HG03045 (cell line): Measurements from ENCODE around the gene ELMO1.
A peak's percentile ranks its signal among the peaks of the same experiment; 100 is the strongest.

ENCODE experiments used
- ATAC-seq: cut with Tn5 transposase; IDR thresholded peaks from one replicate; pipeline ENCODE4 v1.9.1; 2021; ENCODE audit warnings: mild to moderate bottlenecking, moderate library complexity; ENCODE audit not compliant: unreplicated experiment

ELMO1 gene

DNA sequence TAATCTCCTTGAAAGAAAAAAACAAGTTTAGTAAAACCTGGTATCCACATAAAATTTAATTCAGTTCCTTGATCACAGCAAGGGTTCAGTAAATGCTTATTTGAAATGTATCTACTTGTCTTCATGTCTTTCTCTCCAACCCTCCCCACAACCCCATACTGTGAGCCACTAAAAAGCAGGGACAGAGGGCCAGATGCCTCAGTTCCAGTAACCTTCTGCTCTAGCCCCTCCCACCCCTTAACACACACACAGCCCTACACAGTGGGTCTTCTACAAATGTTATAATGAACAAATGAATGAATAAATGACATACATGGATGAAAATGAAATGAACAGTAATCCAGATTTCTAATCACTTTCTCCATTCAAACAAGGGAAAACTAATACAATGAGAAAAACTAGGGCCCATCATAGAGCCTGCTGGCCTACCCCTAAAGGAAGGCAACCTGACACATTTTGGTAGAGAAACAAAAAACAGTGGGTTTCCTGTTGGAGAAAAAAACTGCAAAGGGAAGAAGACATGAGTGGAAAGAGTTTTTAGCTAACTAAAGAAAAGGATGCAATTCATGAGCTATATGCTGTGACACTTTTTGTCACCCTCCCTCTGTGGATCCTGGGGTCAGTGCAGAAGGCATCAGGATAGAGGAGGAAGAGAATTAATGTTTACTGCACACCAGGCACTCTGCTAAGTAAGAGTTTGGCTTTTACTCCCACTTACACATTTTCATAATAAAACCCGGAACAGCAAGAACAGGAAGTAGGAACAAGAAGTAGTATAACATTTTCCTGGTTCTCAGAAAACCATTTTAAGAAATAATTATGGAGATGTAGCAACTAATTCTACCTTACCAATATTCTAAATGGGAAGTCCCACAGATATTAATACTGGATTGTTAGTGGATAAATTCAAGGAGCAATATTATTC, 38.1 kb downstream of the ELMO1 start:
- no peak for ATAC-seq

DNA sequence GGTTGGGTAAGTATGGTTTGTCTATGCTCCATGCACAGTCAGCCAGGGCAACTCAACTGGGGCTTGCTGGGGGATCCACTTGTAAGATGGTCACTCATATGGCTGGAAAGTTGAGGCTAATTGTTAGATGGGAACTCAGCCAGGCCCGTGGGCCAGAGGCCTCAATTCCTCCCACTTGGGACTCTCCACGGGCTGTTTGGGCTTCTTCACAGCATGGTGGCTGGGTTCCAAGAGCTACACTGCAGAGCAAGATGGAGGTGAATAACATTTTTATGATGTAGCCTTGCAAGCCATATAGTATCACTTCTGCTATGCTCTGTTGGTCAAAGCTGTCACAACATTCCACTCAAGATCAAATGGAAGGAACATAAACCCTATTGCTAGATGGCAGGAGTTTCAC, 39.2 kb downstream of the ELMO1 start:
- no peak for ATAC-seq

DNA sequence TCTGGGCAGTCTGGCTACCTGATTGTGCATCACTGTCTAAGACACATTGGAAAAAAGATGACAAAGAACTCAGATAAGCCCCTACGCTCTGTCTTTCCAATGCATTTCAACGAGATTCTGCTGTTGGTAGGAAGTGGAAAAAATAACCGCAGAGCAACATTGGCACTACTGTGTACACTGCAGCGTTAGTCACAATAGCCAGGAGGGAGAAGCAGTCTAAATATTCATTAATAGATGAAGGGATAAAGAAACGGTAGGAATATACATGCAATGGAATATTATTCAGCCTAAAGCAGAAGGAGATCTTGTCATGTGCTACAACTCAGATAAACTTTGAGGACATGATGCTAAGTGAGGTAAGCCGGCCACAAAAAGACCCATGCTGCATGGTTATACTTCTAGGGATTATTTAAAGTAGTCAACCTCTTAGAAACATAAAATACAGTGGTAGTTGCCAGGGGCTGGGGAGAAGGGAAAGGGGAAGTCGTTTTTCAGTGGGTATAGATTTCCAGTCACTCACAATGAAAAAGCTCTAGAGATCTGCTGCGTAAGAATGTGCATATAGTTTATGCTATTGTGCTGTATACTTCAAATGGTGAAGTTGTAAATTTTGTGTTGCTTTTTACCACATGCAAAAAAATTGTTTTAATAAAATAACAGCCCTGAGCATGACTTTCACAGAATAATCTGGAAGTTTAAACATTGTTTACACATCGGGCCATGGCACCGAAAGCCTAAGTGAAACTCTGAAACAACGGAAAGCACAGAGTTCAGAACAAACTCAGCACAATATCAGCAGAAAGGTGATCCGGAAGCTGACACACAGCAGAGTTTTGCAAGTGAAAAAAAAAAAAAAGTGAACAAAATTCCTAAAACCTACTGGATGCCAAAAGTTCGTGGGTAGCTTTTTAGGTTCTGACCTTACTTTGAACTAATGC, 40.1 kb downstream of the ELMO1 start:
- ATAC-seq, result peak; percentile 45

DNA sequence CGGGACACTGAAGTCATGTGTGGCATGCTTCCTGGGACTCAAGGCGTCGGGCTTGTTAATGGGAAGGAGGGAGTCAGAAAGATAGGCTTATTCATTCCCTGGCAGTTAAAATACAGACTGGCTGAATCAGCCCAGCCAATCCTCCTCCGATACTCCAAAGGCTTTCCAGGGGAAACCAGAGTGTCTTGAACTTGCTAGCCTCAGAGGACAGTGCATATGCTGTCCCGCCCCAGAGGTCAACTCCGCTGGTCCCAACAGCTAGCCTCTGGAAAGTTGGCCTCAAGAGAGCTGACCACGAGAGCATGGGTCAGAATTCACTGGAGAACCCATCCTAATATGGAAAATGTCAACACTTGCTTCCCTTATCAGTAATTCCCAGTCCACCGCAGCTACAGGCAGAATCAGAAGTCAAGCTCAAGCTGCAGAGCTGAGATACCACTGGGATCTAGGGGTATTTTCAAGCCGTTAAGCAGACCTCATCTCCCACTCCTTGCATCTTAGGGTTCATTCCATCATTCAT, 43.0 kb downstream of the ELMO1 start:
- no peak for ATAC-seq

DNA sequence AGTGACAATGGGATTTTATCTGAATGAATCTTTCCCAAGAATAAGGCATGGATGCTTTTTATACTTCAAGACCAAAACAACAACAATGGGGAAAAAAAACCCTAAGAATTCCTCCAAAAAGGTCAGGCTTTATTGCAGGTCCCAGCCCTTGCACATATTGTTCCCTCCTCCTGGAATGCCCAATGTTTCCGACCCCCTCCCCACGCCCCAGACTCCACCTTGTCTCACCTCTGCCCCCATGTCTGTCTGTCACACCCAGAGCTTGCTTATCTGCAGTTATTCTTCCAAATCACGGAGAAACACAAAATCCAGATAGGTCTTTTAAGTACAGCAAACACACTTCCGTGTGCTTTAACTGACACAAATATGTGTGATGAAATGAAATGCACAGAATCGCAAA, 43.5 kb downstream of the ELMO1 start:
- ATAC-seq, result no peak

DNA sequence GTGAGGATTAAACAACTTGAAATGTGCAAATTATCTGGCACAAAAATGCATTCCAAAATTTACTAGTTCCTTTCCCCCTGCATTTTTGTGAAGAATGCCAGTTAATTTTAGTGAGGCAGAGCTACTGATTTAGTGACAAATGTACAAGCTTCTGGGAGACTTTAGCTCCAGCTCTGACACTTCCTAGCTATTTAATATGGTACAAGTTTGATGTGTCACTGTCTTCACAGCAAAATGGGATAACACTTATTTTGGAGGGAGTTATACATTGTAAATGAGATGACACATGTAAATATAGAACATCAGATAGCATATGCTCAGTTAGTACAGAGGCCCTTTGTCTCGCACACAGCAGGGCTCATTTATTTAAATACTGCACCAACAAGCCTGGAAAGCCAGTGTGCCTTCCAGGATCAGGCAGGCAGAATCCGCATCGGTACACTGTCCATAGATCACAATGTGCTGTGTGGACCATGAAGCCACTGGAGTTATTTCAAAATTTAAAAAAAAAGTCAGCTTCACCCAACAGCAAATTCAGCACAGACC, 48.7 kb downstream of the ELMO1 start:
- no peak for ATAC-seq

DNA sequence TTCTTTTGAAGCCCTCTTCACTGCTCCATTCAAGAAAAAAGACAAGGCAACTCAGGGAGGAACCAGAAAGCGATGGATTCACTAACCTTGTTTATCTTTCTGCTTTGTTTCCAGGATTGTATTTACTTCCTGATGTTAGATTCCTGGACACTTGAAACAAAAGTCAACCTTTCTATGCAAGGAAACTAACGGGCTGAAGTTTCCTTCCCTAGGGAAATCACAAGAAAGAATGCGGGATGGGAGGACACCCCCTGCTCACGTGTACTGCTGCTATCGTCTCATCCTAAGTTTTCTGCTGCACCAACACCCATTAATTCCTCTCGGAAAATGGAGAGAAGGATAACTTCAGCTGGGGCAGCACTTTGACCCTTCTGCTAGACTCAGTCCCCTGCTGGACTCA, 50.3 kb downstream of the ELMO1 start:
- ATAC-seq, result no peak

DNA sequence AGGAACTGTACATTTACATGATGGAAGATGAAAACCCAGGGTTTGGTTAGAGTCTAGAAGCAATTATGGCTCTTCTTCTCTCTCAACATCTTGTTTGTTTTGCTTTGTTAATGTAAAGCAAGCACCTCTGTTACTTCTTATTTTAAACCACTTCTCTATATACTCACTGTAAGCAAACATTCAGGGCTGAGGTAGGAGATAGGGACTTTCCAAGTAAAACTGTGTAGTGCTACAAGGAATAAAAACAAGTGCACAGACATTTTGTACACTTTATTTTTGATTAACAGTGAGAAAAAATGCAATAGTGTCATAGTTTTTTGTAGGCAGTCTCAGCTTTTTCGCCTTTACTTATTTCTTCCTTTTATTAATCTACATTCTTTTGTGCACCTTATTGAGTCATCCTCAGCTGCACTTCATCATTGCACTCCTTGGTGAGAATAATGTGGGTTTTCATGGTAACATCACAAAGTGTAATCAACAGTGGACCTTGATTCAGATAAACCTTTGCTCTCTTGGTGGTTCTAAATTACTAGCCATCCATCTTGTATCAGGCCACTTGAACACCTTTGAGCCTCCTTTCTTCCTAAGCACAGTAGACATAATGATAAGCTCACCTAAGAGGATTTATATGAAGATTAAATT, 52.9 kb downstream of the ELMO1 start:
- no peak for ATAC-seq

DNA sequence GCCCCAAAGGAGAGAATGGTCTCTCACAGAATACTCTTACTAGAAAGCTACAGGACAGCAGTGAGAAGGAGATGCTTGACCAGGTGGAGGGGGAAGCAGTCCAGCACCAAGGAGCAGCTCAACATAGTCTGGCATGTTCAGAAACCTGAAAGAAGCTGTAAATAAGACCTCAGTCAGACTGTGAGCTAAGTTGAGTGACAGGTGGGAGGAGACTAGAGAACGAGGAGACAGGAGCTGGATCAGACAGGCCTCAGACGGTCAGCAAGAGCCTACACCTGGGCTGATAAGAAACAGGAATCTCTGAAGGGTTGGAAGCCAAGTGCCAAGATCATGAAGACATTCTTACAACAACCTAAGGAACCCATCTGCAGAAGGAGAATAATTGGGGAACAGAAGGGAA, 54.5 kb downstream of the ELMO1 start:
- peak; percentile 82 for ATAC-seq

DNA sequence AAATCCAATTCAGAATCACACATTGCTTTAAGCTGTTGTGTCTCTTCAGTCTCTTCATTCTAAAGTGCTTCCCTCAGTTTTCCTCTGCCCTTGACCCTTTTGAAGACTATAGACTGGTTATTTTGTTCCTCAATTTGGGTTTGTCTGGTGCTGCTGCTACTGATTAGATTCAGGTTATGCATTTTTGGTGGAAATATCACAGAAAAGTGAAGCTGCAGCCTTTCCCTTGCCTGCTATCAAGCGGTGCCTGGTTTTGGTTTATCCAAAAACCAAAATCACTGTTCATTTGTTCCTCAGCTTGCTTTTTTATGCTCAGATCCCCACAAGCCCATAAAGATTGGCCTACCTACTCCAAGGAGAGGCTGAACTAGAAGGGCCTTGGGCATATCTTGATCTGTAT, 55.2 kb downstream of the ELMO1 start:
- ATAC-seq, result no peak

DNA sequence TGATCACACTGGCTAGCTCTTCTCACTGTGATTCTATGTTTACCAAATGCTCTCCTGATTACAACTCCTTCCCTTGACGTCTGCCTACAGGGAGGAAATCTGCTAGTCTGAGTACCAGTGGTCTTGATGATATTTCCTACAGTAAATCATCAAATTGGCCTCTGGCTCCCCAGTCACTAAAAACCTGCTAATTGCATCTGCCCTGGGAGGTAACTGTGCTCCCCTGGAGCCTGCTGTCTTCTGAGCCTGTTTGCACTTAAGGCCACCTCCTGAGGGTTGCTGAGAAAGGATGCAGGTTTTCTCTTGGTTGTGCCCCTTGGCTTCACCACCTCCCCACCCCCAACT, 56.0 kb downstream of the ELMO1 start:
- ATAC-seq, result no peak

DNA sequence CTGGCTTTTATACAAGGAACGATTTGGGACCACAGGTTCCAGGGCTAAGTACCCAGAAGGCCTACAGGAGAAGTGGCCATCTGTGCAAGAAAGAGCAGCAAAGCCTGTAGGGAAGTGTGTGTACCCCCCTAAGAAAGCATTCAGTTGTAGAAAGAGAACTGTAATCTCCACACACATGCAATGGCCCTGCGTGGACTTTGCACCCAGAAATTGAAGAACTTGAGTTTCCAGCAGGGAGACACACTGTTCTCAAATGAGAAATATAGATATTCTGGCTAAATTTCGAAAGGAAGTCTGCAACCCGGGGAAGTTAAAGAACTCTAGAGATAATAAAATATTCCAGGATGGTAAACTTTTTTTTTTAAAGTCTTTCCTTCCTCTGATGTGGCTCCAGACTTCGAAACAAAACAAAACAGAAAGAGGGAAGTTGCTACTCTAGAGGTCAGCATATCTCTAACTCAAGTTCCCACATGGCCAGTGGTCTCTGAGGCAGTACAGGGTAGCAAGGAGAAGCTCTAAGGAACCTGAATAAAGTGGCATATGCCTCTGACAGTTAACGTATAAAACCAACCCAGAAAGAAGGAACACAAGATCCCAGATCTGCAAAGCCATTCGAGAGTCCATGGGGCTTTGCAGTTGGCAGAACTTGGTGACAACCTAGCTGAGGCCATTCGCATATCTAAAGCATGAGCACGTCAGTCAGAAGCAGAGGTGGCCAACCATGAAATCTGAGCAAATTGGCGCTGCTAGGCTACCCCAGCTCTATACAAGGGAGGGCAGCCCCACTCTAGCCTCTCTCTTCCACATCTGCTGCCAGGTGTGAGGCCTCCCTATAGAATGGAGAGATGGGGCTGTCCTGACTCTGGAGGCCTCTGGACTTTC, 56.6 kb downstream of the ELMO1 start:
- ATAC-seq, result no peak

DNA sequence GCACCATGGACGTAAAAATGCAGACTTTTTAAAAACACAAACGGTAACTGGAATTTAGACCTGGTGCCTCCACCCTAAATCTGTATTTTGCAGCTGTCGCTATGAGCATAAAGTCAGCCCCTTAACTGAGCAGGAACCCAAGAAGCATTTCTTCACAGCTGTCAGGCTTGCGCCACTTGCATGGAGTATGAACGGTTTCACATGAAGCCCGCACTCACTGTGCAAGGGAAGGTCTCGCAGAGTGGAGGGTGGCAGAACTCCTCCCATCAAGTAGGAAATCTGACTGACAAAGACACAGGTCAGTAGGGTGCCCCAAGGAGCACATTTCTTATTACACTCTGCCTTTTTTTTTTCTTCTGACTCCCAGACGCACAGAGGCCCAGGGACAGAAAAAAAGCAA, 58.5 kb downstream of the ELMO1 start:
- ATAC-seq, result no peak

DNA sequence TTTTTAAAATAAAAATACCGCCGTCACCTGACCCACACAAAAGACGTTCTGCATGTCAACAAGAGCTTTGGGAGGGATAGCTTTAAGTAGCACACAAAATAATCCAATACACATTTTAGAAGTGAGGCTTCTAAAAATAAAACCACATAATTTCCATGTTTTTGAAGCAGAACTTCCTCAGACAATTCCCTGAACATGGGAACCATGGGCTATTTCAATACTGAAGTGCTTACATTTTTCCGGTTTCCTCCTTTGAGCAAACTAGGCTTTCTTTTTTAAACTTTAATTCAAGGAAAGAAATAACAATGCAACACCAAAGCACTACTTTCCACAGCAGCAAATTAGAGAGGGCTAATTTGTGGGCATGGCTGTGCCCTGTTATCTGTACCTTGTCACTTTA, 59.9 kb downstream of the ELMO1 start:
- no peak for ATAC-seq

DNA sequence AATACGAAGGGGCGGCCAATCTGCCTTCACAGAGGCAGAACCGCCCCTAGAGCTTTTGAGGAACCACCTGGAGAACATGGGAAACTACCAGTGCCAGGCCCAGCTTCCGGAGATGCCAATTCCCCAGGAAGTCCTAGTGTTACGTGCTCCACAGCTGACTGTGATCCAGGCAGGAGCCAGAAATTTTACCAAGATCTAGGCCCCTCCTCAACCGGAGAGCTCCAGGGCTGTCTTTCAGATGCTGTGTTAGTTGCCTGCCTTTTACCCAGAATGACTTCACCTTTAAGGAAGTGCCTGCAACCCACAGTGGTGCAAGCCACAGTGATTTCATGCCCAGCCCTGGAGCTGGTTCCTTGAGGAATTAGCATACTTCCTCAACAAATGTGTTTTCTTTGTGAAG, 62.9 kb downstream of the ELMO1 start:
- ATAC-seq, result no peak

DNA sequence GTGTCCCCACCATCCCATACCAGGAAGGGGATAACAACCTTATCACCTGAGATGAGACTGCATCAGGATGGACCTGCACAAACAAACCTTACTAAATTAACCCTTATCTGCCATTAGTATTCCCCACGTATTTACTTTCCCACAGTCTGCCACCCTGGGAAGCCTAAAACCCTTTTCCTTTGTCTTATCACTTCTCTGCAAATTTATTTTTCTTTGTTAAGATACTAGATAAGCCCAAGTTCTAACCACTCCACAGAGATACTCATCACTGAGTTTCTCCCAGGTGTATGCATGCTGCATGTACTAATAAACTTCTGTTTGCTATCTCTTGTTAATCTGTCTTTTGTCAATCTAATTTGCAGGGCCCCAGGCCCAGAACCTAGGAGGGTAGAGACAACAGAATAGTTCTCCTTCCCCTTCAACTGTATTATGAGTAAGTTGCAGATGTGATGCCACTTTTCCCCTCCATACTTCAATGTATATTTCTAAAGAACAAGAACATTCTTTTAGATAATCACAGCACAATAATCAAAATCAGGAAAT, 66.0 kb downstream of the ELMO1 start:
- ATAC-seq, result no peak

DNA sequence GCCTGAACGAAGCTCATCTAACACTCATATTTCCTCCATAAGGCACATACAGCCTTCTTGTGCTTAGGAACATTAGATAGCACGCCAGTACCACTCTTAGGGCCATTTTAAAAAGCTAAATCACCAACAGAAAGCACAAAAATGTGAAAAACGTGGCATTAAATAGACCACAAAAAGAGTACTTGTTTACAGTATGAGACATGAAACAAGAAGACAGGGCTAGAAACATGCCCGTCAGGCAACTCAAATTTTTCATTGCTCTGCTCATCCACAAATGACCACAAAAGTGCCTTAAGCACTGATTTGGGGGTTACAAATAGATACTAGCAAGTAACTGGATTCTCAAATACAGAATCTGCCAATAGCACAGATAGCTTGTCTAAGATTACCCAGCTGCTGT, 67.8 kb downstream of the ELMO1 start:
- ATAC-seq, result no peak

DNA sequence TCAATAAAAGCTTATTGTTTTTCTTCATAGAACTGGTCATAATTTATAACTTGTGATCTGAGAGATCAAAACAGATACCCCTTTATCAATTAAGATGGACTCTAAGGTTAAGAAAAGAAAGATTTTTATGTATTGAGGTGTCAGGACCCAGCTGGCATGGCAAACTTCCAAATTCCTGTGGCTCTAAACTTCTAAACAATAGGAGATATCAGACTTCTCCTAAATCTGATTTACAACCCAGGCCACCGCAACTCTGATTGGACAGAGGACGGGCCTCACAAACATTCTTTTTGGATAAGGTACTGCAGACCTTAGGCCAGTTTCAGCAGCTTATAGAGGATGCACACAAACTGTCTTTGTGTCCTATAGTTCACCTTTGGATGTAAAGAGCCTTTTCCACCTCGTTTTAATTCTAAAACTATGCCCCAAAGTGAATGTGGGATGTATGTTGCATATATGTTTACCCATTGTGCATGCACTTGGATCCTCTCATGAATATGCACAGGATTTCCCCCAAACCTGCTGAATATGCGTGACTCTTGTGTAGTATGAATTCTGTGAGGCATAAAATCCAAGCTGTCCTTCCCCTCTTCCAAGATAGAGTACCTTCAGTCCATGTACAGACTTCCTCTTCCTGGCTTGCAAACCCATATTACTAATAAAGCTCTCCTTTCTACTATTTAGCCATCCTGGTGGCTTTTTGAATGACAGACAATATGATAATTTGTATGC, 69.0 kb downstream of the ELMO1 start:
- no peak for ATAC-seq

DNA sequence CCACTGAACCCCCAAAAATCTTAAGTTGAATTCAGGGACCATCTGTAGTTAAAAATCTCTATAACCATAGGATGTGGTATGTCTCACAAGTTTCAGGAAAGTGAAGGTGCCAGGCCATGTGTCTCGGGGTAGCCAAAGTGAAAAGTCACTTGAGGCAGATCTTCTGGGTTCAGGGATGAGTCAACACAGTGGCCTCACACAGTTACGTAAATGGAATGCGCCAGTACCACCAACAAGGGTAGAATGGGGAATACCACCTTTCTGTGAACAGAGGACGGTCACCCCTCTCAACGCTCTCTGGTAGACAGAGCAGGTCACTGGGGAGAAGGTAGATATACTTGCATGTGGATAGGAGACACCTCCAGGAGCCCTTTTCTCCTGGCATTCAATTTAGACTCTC, 71.4 kb downstream of the ELMO1 start:
- ATAC-seq, result no peak
